Lung microvascular endothelial cell (primary cell): Measurements from ENCODE around the gene GGT7. TPM values are rescaled to one million over a fixed set of nuclear protein-coding genes. Genes with fewer than 3 reads are reported as not detected.
"Not testable (repeated sequence)": the region's sequence is repeated elsewhere in the genome, so short reads cannot be mapped to it uniquely, and the experiment has no call there.

Experiments used
- DNase-seq, 2 donors: peaks; one replicate each; pipeline versions ENCODE4 v3.0.0 to v3.0.0-alpha.2; 2010; ENCODE audit warnings: low read depth in 2 of 2
- total RNA-seq: library from RNA; depleted of rRNA; stranded (reverse); fragments of >200 nt; gene quantifications from 2 replicates; pipeline ENCODE4 v1.2.1, GENCODE V29; 2014

Gene GGT7, protein sequence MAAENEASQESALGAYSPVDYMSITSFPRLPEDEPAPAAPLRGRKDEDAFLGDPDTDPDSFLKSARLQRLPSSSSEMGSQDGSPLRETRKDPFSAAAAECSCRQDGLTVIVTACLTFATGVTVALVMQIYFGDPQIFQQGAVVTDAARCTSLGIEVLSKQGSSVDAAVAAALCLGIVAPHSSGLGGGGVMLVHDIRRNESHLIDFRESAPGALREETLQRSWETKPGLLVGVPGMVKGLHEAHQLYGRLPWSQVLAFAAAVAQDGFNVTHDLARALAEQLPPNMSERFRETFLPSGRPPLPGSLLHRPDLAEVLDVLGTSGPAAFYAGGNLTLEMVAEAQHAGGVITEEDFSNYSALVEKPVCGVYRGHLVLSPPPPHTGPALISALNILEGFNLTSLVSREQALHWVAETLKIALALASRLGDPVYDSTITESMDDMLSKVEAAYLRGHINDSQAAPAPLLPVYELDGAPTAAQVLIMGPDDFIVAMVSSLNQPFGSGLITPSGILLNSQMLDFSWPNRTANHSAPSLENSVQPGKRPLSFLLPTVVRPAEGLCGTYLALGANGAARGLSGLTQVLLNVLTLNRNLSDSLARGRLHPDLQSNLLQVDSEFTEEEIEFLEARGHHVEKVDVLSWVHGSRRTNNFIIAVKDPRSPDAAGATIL
- 2.2 and 3.4 TPM in 2 replicates for total RNA-seq

GRCh38 chr20:34872622-34873224 is at the start of gene GGT7:
Gene GGT7, minus strand, starts transcription at chr20:34872856. Its CDS starts 41 bp downstream, at chr20:34872815.
- peak; percentile 57 to 82 for DNase-seq

GRCh38 chr20:34921436-34921835 is 48.8 kb upstream of the GGT7 start:
- DNase-seq: no peak

DNA sequence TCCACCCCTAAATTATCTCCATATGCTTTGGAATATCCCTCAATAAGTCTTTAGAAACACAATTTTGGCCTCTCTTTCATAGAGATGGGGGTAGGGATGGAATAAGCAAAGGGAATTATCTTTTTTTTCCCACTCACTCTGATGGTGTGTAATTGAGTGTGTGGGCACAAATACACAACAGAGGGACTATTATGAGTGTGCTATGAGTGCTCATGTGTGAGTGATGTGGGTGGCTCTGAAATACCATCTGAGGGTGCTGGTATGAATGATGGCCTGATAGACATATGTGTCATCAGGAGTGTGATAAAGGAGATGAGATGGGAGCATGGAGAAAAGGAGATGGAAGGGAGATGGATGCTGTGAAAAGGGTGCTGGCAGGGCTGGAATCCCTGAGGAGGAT is 47.4 kb upstream of the GGT7 start:
- DNase-seq: no peak

- DNase-seq: no peak
These were observed 44.2 kb upstream of the GGT7 start for GRCh38 chr20:34916774-34917354.

DNA sequence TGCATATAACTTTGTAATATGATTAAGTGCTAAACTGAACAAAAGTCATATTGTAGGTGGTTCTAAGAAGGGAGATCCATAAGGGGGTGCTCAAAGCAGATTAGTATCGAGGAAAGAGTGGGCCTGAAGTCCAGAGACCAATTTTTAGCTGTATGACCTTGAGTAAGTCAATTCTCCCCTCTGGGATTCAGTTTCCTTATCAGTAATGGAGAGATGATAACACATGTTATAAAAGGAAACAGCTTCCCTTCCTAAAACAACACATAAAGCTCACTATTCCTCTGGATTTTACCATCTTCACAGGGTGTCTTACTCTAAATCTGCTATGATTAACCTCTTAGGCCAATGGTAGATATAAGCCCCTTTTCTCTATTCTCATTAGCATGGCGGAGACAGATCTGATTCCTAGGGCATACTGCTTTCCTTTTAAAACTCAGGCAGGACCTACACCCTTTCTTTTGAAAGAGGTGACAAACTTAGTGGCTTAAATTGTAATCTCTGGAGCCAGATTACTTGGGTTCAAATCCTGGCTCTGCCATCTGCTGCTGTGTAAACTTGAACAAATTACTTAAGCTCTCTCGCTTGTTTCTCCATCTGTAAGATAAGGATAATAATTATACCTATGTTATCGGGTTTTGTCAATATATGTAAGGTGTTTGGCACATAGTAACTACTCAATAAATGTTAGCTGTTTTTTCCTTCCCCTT is 43.2 kb upstream of the GGT7 start:
- no peak for DNase-seq

GRCh38 chr20:34915131-34915530 is 42.5 kb upstream of the GGT7 start:
- no peak for DNase-seq

DNA sequence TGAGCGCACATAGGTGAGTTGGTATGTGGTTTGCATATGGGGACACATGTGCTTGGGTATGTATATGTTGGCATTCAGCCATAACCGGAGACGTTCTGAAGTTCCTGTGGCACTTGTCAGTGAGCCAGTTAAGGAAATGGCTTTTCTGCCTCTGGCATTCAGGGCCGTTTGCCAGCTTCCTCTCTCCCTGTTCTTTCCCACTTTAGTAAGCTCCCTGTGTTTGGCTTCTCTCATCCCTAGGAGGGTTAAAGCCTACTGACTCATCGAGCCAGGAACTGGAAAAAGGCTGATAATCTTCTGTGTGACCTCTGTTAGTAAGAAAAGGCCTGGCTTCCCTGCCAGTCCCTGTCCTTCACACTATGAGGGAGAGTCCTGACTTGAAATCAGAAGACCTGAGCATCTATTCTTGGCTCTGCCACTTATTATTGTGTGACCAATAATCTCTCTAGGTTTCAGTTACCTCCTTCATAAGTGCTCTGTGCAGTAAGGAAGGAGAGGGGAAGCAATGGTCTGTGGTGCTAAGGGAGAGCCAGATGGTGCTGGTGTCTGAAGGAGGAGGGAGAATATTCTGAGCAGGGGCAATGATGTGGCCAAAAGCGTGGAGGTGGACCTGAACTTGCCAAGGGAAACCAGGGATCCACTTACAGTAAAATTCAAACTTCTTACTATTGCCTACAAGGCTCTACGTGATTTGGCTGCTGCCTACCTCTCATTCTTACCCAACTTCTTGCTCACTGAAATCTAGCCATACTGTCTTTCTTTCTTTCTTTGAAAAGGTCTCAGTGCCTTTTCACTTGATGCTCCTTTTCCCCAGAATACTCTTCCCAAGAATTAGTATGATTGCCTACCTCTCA is 35.2 kb upstream of the GGT7 start:
- peak; percentile 85 to 92 for DNase-seq

GRCh38 chr20:34904202-34904621 is 31.6 kb upstream of the GGT7 start:
- DNase-seq: peak in 1 of 2 donors; percentile 57

GRCh38 chr20:34898731-34899130 is 26.1 kb upstream of the GGT7 start:
- not testable (repeated sequence) for DNase-seq

DNA sequence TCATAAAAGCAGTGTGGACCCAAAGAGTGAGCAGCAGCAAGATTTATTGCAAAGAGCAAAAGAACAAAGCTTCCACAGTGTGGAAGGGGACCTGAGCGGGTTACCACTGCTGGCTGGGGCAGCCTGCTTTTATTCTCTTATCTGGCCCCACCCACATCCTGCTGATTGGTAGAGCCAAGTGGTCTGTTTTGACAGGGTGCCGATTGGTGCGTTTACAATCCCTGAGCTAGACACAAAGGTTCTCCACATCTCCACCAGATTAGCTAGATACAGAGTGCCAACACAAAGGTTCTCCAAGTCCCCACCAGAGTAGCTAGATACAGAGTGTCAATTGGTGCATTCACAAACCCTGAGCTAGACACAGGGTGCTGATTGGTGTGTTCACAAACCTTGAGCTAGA is 25.5 kb upstream of the GGT7 start:
- DNase-seq: not testable (repeated sequence)

DNA sequence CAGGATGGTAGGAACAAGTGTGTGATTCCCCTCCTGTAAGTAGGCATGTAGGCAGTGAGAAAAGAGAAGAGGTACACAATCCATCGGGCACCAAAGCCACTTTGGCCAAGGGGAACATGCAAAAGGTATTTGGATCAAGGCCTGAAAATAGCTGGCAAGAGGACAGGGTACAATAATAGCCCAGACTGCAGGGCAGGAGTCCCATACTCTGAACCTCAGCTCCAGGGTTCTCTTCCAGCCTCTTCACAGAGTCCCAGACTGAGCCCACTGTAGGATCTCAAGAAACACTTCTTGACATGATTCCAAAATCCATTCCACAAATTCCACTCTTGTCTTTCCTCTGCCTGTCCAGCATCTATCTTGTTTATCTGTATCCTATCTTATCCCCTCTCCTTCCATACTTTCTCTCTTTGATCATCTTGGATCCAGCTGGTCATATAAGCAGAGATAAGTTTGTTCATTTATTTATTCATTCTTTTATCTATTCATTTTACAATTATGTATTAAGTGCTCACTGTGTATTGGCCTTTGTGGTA is 23.5 kb upstream of the GGT7 start:
- DNase-seq: no peak

DNA sequence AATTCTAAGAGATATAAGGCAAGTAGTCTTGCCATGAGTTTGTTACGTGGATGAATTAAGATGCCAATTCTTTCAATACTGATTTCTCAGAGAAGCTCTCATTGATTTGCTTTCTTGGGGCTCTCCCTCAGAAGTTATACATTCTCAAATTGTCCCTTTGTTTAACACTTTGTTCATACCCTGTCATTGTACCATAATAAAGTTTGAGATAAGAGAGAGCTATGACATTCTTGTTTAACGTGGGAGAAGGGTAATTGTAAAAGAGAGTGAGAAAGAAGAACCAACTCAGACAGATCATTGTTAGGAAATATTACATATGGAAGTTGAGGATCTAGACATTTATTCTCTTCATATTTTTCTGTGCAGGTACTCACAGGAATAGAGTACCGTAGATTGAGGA is 22.8 kb upstream of the GGT7 start:
- no peak for DNase-seq

DNA sequence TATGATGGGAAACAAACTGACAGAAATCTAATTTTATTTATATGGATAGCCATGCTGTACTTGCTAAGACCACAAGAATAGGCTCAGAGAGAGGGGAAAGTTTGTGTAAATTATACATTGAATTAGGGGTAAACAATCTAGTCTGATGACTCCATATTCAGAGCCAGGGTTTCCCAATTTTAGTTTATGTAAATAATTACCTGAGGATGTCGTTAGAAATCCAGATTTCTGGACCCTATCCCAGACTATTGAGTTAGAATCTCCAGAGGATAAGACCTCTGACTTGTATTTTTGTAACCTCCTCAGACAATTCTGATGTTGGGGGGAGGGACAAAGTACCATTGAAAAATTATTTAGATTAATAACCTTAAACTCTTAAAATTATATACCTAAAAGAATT is 22.1 kb upstream of the GGT7 start:
- no peak for DNase-seq

DNA sequence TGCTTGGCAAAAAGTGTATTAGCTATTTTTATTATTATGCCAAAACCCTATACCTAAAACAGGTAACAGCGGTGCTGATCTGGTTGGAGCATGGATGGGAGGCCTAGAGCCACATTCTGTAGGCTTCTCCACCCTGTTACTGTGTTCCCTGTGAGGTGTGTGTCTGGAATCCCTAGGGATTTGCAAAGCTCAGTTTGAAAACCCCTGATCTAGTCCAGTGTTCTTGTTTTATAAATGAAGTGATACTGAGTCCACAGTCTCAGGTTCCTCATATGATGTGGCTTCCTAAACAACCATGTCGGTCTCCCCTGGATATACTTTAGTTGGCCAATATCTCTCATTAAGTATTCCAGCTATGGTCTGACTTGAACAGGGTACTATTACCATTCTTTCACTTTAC is 20.0 kb upstream of the GGT7 start:
- DNase-seq: no peak

- DNase-seq: peak in 1 of 2 donors; percentile 44
These were observed 18.8 kb upstream of the GGT7 start for GRCh38 chr20:34891166-34892062.

GRCh38 chr20:34888468-34888867 is 15.8 kb upstream of the GGT7 start:
- peak in 1 of 2 donors; percentile 70 for DNase-seq

- DNase-seq: no peak
These were observed 14.4 kb upstream of the GGT7 start for GRCh38 chr20:34887023-34887422.

- no peak for DNase-seq
These were observed 13.5 kb upstream of the GGT7 start for GRCh38 chr20:34886122-34886521.

GRCh38 chr20:34884260-34884659 is 11.6 kb upstream of the GGT7 start:
- DNase-seq: no peak
